ENCODE data around the gene ZNF345.

ZNF345 gene

DNA sequence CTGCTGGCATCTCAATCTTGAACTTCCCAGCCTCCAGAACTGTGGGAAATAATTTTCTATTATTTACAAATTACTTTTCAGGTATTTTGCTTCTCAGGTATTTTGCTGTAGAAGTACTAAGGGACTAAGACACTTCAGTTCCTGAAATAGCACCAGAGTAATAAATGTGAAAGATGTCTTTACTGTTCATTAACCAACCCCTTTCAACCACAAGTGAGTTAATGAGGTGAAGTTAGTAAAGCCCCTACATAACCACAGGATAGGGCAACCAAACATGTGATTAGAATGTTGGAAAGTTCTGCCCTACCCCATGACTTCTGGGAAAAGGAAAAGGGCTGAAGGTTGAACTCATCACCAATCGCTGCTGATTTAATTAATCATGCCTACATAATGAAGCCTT lies 2.7 kb upstream of the ZNF345 start:
- Histone ChIP-seq H3K27ac (ENCODE audit: low read depth, low read length) (no peak overlapping the region), H3K27me3 (ENCODE audit: control insufficient read depth in 1 of 2, insufficient read depth in 2 of 2, low read length in 2 of 2) (no peaks in the 10 kb centered on the region), H3K9me3 (ENCODE audit: control insufficient read depth in 1 of 2, low read length in 2 of 2) (peaks cover 0 to 4% of the 10 kb centered on the region in 2 donors), H3K36me3 (ENCODE audit: control insufficient read depth in 1 of 2, insufficient read depth in 2 of 2, low read length in 2 of 2) (peaks cover 3 to 7% of the 10 kb centered on the region in 2 donors), H3K4me1 (ENCODE audit: control insufficient read depth in 1 of 2, insufficient read depth in 2 of 2, low read length in 2 of 2) (peaks cover 15 to 16% of the 10 kb centered on the region in 2 donors), H3K4me3 (ENCODE audit: low read depth in 1 of 2, low read length in 2 of 2) (no peak overlapping the region), H3K9ac (ENCODE audit: low read depth in 1 of 2, low read length in 2 of 2) (no peak overlapping the region)

DNA sequence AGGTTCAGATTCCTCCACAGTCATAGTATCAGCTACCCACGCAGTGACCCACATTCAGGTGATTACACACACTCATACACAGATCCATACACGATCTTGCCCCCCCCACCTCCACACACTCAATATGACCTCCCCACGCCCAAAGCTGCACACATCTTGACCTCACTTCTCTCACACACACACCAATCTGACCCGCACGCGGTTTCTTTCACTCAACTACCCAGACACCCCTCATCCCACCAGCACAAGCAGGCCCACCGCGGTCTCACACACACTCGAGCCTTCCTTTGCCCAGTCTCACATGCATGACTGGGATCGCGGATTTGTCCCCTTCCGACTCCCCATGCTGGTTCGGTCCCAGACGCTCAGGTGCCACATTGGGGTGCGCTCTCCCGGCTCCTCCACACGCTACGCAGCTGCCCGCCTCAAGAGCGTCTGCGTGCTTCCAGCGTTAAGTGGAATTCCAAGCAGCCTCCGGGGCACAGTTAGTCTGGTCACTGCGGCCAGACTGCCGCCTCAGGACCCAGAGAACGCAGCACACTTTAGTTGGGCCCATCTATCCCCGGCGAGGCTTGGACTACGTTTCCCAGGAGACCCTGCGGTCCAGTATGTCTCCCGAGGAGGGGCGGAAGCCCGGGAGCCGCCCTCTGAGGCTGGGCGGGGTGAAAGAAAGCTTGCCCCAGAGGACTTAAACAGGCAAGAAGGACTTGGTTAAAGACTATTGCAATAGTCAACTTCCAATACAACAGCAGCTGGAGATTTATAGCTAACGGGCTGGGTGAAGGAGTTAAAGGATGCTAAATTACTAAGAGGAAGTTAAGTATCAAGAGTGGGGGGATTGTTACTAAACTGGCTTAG lies 746 bp upstream of the ZNF345 start:
- Histone ChIP-seq H3K9me3 (ENCODE audit: control insufficient read depth in 1 of 2, low read length in 2 of 2) (peaks cover 0 to 8% of the 10 kb centered on the region in 2 donors), H3K4me1 (ENCODE audit: control insufficient read depth in 1 of 2, insufficient read depth in 2 of 2, low read length in 2 of 2) (peaks cover 15 to 16% of the 10 kb centered on the region in 2 donors), H3K9ac (ENCODE audit: low read depth in 1 of 2, low read length in 2 of 2) (peak overlapping the region; percentile 75 to 94)

DNA sequence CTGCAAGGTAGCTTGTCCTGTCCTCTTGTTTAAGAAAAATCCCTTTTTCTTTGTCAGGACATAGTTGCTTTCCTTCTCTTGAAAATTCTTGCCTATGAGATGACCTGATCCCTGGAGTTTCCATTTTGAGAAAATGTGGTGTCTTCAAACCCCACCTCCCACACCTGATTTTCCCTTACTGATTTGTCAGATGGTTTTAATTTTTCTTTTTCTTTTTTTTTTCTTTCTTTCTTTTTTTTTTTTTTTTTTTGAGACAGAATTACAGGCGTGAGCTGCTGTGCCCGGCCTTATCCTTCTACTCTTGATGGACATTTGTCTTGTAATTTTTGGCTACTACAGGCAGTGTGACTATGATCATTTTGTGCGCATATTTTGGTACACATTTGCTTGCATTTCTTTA lies 1.2 kb downstream of the ZNF345 start:
- Histone ChIP-seq H3K27ac (ENCODE audit: low read depth, low read length) (no peak overlapping the region), H3K4me1 (ENCODE audit: control insufficient read depth in 1 of 2, insufficient read depth in 2 of 2, low read length in 2 of 2) (peaks cover 15 to 16% of the 10 kb centered on the region in 2 donors), H3K9ac (ENCODE audit: low read depth in 1 of 2, low read length in 2 of 2) (no peak overlapping the region), H3K4me3 (ENCODE audit: low read depth in 1 of 2, low read length in 2 of 2) (peak overlapping the region; percentile 99 to 100), H3K27me3 (ENCODE audit: control insufficient read depth in 1 of 2, insufficient read depth in 2 of 2, low read length in 2 of 2) (no peaks in the 10 kb centered on the region), H3K9me3 (ENCODE audit: control insufficient read depth in 1 of 2, low read length in 2 of 2) (peaks cover 9 to 15% of the 10 kb centered on the region in 2 donors), H3K36me3 (ENCODE audit: control insufficient read depth in 1 of 2, insufficient read depth in 2 of 2, low read length in 2 of 2) (peaks cover 9 to 15% of the 10 kb centered on the region in 2 donors)

More for the DNA sequence above, 746 bp upstream of the ZNF345 start:
- Histone ChIP-seq H3K36me3 (ENCODE audit: control insufficient read depth in 1 of 2, insufficient read depth in 2 of 2, low read length in 2 of 2) (peaks cover 3 to 9% of the 10 kb centered on the region in 2 donors), H3K4me3 (ENCODE audit: low read depth in 1 of 2, low read length in 2 of 2) (peak overlapping the region; percentile 99 to 100), H3K27me3 (ENCODE audit: control insufficient read depth in 1 of 2, insufficient read depth in 2 of 2, low read length in 2 of 2) (no peaks in the 10 kb centered on the region), H3K27ac (ENCODE audit: low read depth, low read length) (peak overlapping the region; percentile 71)

DNA sequence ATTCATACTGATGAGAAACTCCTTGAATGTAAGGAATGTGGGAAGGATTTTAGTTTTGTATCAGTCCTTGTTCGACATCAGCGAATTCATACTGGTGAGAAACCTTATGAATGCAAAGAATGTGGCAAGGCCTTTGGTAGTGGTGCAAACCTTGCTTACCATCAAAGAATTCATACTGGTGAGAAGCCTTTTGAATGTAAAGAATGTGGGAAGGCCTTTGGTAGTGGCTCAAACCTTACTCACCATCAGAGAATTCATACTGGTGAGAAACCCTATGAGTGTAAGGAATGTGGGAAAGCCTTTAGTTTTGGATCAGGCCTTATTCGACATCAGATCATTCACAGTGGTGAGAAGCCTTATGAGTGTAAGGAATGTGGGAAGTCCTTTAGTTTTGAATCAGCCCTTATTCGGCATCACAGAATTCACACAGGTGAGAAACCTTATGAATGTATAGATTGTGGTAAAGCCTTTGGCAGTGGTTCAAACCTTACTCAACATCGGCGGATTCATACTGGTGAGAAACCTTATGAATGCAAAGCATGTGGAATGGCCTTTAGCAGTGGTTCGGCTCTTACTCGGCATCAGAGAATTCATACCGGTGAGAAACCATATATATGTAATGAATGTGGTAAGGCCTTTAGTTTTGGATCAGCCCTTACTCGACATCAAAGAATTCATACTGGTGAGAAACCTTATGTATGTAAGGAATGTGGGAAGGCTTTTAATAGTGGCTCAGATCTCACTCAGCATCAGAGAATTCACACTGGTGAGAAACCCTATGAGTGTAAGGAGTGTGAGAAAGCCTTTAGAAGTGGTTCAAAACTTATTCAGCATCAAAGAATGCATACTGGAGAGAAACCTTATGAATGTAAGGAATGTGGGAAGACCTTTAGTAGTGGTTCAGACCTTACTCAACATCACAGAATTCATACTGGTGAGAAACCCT lies 26.6 kb downstream of the ZNF345 start:
- no peak overlapping the region for H3K9ac ChIP-seq (ENCODE audit: low read depth in 1 of 2, low read length in 2 of 2)
- H3K36me3 ChIP-seq (ENCODE audit: control insufficient read depth in 1 of 2, insufficient read depth in 2 of 2, low read length in 2 of 2) = peaks cover 26 to 44% of the 10 kb centered on the region in 2 donors
- peaks cover 70 to 73% of the 10 kb centered on the region in 2 donors for H3K9me3 ChIP-seq (ENCODE audit: control insufficient read depth in 1 of 2, low read length in 2 of 2)
- peak overlapping the region; percentile 39 to 44 for H3K4me3 ChIP-seq (ENCODE audit: low read depth in 1 of 2, low read length in 2 of 2)
- no peaks in the 10 kb centered on the region for H3K4me1 ChIP-seq (ENCODE audit: control insufficient read depth in 1 of 2, insufficient read depth in 2 of 2, low read length in 2 of 2)
- no peak overlapping the region for H3K27ac ChIP-seq (ENCODE audit: low read depth, low read length)
- no peaks in the 10 kb centered on the region for H3K27me3 ChIP-seq (ENCODE audit: control insufficient read depth in 1 of 2, insufficient read depth in 2 of 2, low read length in 2 of 2)

DNA sequence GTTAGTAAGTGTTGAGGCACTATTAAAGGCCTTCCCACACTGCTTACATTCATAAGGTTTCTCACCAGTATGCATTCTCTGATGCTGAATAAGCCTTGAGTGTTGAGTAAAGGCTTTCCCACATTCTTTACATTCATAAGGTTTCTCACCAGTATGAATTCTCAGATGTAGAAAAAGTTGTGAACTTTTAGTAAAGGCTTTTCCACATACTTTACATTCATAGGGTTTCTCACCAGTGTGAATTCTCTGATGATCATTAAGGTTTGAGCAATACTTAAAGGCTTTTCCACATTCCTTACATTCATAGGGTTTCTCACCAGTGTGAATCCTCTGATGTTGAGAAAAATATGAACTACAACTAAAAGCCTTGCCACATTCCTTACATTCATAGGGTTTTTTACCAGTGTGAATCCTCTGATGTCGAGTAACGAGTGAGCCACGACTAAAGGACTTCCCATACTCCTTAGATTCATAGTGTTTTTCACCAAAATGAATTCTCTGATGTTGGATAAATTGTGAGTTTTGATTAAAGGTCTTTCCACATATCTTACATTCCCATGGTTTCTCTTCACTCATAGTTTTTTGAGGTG lies 41.2 kb downstream of the ZNF345 start:
- peak overlapping the region; percentile 42 to 54 for H3K4me3 ChIP-seq (ENCODE audit: low read depth in 1 of 2, low read length in 2 of 2)
- H3K36me3 ChIP-seq (ENCODE audit: control insufficient read depth in 1 of 2, insufficient read depth in 2 of 2, low read length in 2 of 2) = peaks cover 30 to 32% of the 10 kb centered on the region in 2 donors
- H3K9me3 ChIP-seq (ENCODE audit: control insufficient read depth in 1 of 2, low read length in 2 of 2) = peaks cover 75 to 90% of the 10 kb centered on the region in 2 donors

DNA sequence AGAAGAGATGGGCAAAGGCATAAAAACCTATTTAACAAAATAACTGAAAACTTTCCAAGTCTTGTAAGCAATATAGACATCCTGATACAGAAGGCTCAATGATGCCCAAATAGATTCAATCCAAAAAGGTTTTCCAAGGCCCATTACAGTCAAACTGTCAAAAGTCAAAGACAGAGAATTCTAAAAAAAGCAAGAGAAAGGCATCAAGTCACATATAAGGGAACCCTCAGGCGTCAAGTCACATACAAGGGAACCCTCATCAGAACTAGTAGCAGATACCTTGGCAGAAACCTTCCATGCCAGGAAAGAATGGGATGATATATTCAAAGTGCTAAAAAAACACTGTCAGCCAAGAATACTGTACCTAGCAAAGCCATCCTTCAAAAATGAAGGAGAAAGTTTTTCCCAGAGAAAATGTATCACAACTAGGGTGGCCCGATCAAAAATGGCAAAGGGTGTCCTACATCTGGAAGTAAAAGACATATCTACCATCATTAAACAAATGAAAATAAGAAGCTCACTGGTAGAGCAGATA lies 44.2 kb downstream of the ZNF345 start:
- no peaks in the 10 kb centered on the region for H3K27me3 ChIP-seq (ENCODE audit: control insufficient read depth in 1 of 2, insufficient read depth in 2 of 2, low read length in 2 of 2)
- H3K4me3 ChIP-seq (ENCODE audit: low read depth in 1 of 2, low read length in 2 of 2) = peak overlapping the region; percentile 12 to 13
- H3K4me1 ChIP-seq (ENCODE audit: control insufficient read depth in 1 of 2, insufficient read depth in 2 of 2, low read length in 2 of 2) = no peaks in the 10 kb centered on the region
- no peak overlapping the region for H3K9ac ChIP-seq (ENCODE audit: low read depth in 1 of 2, low read length in 2 of 2)
- peaks cover 32 to 33% of the 10 kb centered on the region in 2 donors for H3K36me3 ChIP-seq (ENCODE audit: control insufficient read depth in 1 of 2, insufficient read depth in 2 of 2, low read length in 2 of 2)
- no peak overlapping the region for H3K27ac ChIP-seq (ENCODE audit: low read depth, low read length)
- H3K9me3 ChIP-seq (ENCODE audit: control insufficient read depth in 1 of 2, low read length in 2 of 2) = peaks cover 69 to 83% of the 10 kb centered on the region in 2 donors

More for the DNA sequence above, 41.2 kb downstream of the ZNF345 start:
- no peaks in the 10 kb centered on the region for H3K4me1 ChIP-seq (ENCODE audit: control insufficient read depth in 1 of 2, insufficient read depth in 2 of 2, low read length in 2 of 2)
- no peaks in the 10 kb centered on the region for H3K27me3 ChIP-seq (ENCODE audit: control insufficient read depth in 1 of 2, insufficient read depth in 2 of 2, low read length in 2 of 2)
- H3K9ac ChIP-seq (ENCODE audit: low read depth in 1 of 2, low read length in 2 of 2) = no peak overlapping the region
- H3K27ac ChIP-seq (ENCODE audit: low read depth, low read length) = no peak overlapping the region

DNA sequence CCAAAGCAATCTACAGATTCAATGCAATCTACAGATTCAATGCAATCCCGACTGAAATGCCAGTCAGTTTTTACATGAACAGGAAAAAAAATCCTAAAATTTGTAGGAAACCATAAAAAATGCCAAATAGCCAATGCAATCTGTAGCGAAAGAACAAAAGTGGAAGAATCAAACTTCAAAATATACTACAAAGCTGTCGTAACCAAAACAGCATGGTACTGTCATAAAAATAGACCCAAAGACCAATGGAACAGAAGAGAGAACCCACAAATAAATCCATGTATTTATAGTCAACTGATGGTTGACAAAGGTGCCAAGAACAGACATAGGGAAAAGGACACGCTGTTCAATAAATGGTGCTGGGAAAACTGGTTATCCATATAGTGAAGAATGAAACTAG lies 47.7 kb downstream of the ZNF345 start:
- Histone ChIP-seq H3K36me3 (ENCODE audit: control insufficient read depth in 1 of 2, insufficient read depth in 2 of 2, low read length in 2 of 2) (peaks cover 13 to 18% of the 10 kb centered on the region in 2 donors), H3K27me3 (ENCODE audit: control insufficient read depth in 1 of 2, insufficient read depth in 2 of 2, low read length in 2 of 2) (no peaks in the 10 kb centered on the region), H3K9ac (ENCODE audit: low read depth in 1 of 2, low read length in 2 of 2) (no peak overlapping the region), H3K9me3 (ENCODE audit: control insufficient read depth in 1 of 2, low read length in 2 of 2) (peaks cover 55 to 64% of the 10 kb centered on the region in 2 donors), H3K27ac (ENCODE audit: low read depth, low read length) (no peak overlapping the region), H3K4me1 (ENCODE audit: control insufficient read depth in 1 of 2, insufficient read depth in 2 of 2, low read length in 2 of 2) (no peaks in the 10 kb centered on the region), H3K4me3 (ENCODE audit: low read depth in 1 of 2, low read length in 2 of 2) (no peak overlapping the region)

DNA sequence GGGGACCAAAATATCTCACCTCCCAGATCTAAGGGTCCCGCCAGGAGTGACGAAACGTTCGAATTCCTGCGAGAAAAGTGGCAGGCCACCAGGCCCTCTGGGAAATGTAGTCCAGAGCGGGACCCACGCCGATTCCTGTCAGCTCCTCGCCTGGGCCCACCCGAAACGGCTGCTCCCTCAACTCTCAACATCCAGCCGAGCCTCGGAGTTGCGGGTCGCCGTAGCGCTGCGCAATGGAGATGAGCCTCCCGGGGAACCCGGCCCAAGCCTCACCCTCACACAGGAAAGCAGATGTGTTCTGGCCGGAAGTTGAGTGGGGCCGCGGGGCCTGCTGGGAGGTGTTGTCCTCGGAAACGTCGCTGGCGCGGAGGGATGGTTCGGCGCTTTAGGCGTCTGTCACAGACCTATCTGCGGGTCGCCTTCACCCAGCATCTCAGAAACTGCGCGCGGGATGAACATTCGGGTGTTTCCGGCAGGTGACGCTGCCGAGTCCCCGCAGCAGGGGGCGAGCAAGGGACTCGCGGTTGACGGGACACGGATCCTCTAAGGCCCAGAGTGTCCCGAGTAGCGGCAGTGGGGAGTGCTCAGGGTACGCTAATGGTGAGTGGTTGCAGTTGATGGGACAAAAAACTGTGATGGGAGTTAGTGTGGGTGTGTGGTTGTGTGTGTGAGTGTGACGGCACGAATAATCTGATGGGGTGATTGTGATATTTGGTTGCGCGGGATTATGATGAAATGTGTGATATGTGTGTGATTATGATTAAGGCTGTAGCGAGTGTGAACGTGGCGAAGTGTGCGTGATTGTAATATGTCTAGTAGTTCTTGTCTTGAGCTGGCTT lies 65.5 kb downstream of the ZNF345 start, which contains the start of the genes ZNF568 and ZNF829:
TSS of gene ZNF568 (plus strand) at position 341 of the 839 bp plus-strand sequence. CDS start 6,439 bp downstream, outside the sequence.
TSS of gene ZNF829 (minus strand) at position 300 of the 839 bp plus-strand sequence. CDS start 1,124 bp downstream, outside the sequence.
- Histone ChIP-seq H3K36me3 (ENCODE audit: control insufficient read depth in 1 of 2, insufficient read depth in 2 of 2, low read length in 2 of 2) (peaks cover 5 to 10% of the 10 kb centered on the region in 2 donors), H3K27ac (ENCODE audit: low read depth, low read length) (peak within 1 kb of the TSS; percentile 89), H3K9ac (ENCODE audit: low read depth in 1 of 2, low read length in 2 of 2) (peak within 1 kb of the TSS; percentile 76), H3K4me1 (ENCODE audit: control insufficient read depth in 1 of 2, insufficient read depth in 2 of 2, low read length in 2 of 2) (peaks cover 5 to 13% of the 10 kb centered on the region in 2 donors), H3K4me3 (ENCODE audit: low read depth in 1 of 2, low read length in 2 of 2) (peak within 1 kb of the TSS; percentile 90 to 96), H3K9me3 (ENCODE audit: control insufficient read depth in 1 of 2, low read length in 2 of 2) (peaks cover 12 to 15% of the 10 kb centered on the region in 2 donors), H3K27me3 (ENCODE audit: control insufficient read depth in 1 of 2, insufficient read depth in 2 of 2, low read length in 2 of 2) (no peaks in the 10 kb centered on the region)

Data from duodenal mucosa (tissue), 2 donors.